HK-2 (cell line): ENCODE results near the gene CHRNE.

Experiments used
- DNase-seq: peaks from one replicate; pipeline ENCODE4 v3.0.0-alpha.2; 2018; ENCODE audit not compliant: unreplicated experiment

Gene CHRNE

GRCh38 chr17:4903051-4903818 is at the start of gene CHRNE:
TSS of gene CHRNE (minus strand) at chr17:4903098. CDS start at chr17:4903063, 35 bp downstream.
- DNase-seq = peak; percentile 74

GRCh38 chr17:4951486-4951885 is 48.6 kb upstream of the CHRNE start:
- no peak for DNase-seq

GRCh38 chr17:4950746-4951204 is 47.9 kb upstream of the CHRNE start, which contains the start of gene ENO3:
TSS of gene ENO3 (plus strand) at chr17:4951119. CDS start at chr17:4951830, 711 bp downstream.
- DNase-seq = peak; percentile 50

GRCh38 chr17:4950075-4950745 is 47.3 kb upstream of the CHRNE start:
- no peak for DNase-seq

GRCh38 chr17:4949321-4950074 is 46.6 kb upstream of the CHRNE start:
- peak; percentile 89 for DNase-seq

- DNase-seq = peak; percentile 79
These were observed 46.0 kb upstream of the CHRNE start for GRCh38 chr17:4948931-4949320.

- DNase-seq = peak; percentile 87
These were observed 45.5 kb upstream of the CHRNE start, which contains the start of gene PFN1 for GRCh38 chr17:4948166-4948930. TSS of gene PFN1 (minus strand) at chr17:4948530. CDS start at chr17:4948394, 136 bp downstream.

- peak; percentile 61 for DNase-seq
These were observed 44.7 kb upstream of the CHRNE start for GRCh38 chr17:4947411-4948165.

GRCh38 chr17:4947010-4947410 is 44.1 kb upstream of the CHRNE start:
- DNase-seq = no peak

GRCh38 chr17:4946312-4946976 is 43.5 kb upstream of the CHRNE start:
- DNase-seq = no peak

GRCh38 chr17:4945944-4946280 is 43.0 kb upstream of the CHRNE start:
- DNase-seq = no peak

GRCh38 chr17:4945176-4945943 is 42.5 kb upstream of the CHRNE start:
- peak; percentile 88 for DNase-seq

- no peak for DNase-seq
These were observed 41.8 kb upstream of the CHRNE start for GRCh38 chr17:4944554-4945175.

GRCh38 chr17:4944163-4944553 is 41.3 kb upstream of the CHRNE start:
- no peak for DNase-seq

- DNase-seq = no peak
These were observed 40.0 kb upstream of the CHRNE start for GRCh38 chr17:4942760-4943508.

GRCh38 chr17:4941319-4941610 is 38.4 kb upstream of the CHRNE start:
- DNase-seq = no peak

GRCh38 chr17:4940555-4941318 is 37.8 kb upstream of the CHRNE start:
- peak; percentile 50 for DNase-seq
